NCI-H2171 treated with DMSO at 0.1 percent for 48 hours (cell line): ENCODE measurements around the gene PARP16.
A peak's percentile ranks its signal among the peaks of the same experiment; 100 is the strongest.
"Not testable (repeated sequence)": the region's sequence is repeated elsewhere in the genome, so short reads cannot be mapped to it uniquely, and the experiment has no call there.

Experiments
- DNase-seq: peaks from one replicate; lab custom pipeline; 2025; lab: John Stamatoyannopoulos, UW

PARP16 gene

GRCh38 chr15:65233696-65234095 lies 53.0 kb downstream of the PARP16 start:
- no peak for DNase-seq

- no peak for DNase-seq
Observed at GRCh38 chr15:65232520-65232919, 54.2 kb downstream of the PARP16 start.

GRCh38 chr15:65231306-65231705 lies 55.4 kb downstream of the PARP16 start:
- DNase-seq: no peak

- DNase-seq: not testable (repeated sequence)
Observed at GRCh38 chr15:65226901-65227300, 59.8 kb downstream of the PARP16 start.

- DNase-seq: no peak
Observed at GRCh38 chr15:65226221-65226620, 60.5 kb downstream of the PARP16 start.

GRCh38 chr15:65223996-65224395 lies 62.7 kb downstream of the PARP16 start:
- DNase-seq: no peak

GRCh38 chr15:65222891-65223290 lies 63.8 kb downstream of the PARP16 start:
- DNase-seq: no peak

- no peak for DNase-seq
Observed at GRCh38 chr15:65221697-65222096, 65.0 kb downstream of the PARP16 start.

- no peak for DNase-seq
Observed at GRCh38 chr15:65219137-65219536, 67.5 kb downstream of the PARP16 start.

GRCh38 chr15:65217526-65218482 lies 68.9 kb downstream of the PARP16 start:
- DNase-seq: no peak

- DNase-seq: no peak
Observed at GRCh38 chr15:65215496-65215895, 71.2 kb downstream of the PARP16 start.

- no peak for DNase-seq
Observed at GRCh38 chr15:65214010-65214409, 72.7 kb downstream of the PARP16 start.

GRCh38 chr15:65213241-65213640 lies 73.4 kb downstream of the PARP16 start:
- no peak for DNase-seq

- no peak for DNase-seq
Observed at GRCh38 chr15:65212097-65212496, 74.6 kb downstream of the PARP16 start.

GRCh38 chr15:65211482-65211982 lies 75.2 kb downstream of the PARP16 start:
- peak; percentile 61 for DNase-seq

GRCh38 chr15:65210770-65211481 lies 75.8 kb downstream of the PARP16 start, which contains the start of gene CILP:
TSS of gene CILP (minus strand) at chr15:65211473. CDS start at chr15:65209755, 1,718 bp downstream.
- no peak for DNase-seq

- no peak for DNase-seq
Observed at GRCh38 chr15:65209701-65210643, 76.7 kb downstream of the PARP16 start.

GRCh38 chr15:65208647-65209046 lies 78.0 kb downstream of the PARP16 start:
- peak; percentile 50 for DNase-seq
